Gastrocnemius medialis (tissue), 4 donors: ENCODE data around the gene CACUL1. TPM values are rescaled to one million over a fixed set of nuclear protein-coding genes. Genes with fewer than 3 reads are reported as not detected.

Experiments
- ATAC-seq, 2 donors: fragments of 150-250 bp; one replicate each; pipeline ENCODE4 v1.9.1; 2016
- DNase-seq, 2 donors: peaks; one replicate each; pipeline ENCODE4 v3.0.0-alpha.2; 2019
- H3K27ac ChIP-seq, 4 donors: fragments of 200-600 bp; sonication (generic); 1 replicate in 1 of 4; 2 replicates in 3 of 4; pipeline ENCODE4 v1.5.1; 2016 to 2018; ENCODE audit warnings: mild to moderate bottlenecking in 2 of 4, moderate library complexity in 1 of 4
- H3K27me3 ChIP-seq, 3 donors: fragments of 200-600 bp; sonication (generic) in 2 of 3; 1 replicate in 1 of 3; 2 replicates in 2 of 3; pipeline versions ENCODE4 v1.5.1 to v1.6.0; 2016 to 2019; ENCODE audit warnings: mild to moderate bottlenecking in 1 of 3, moderate library complexity in 1 of 3
- H3K36me3 ChIP-seq, 2 donors: fragments of 200-600 bp; sonication (generic) in 1 of 2; one replicate each; pipeline ENCODE4 v1.5.1; 2017 to 2018
- H3K4me1 ChIP-seq, 2 donors: fragments of 200-600 bp; sonication (generic) in 1 of 2; one replicate each; pipeline ENCODE4 v1.5.1; 2016 to 2017; ENCODE audit warnings: mild to moderate bottlenecking in 2 of 2
- H3K4me3 ChIP-seq, 4 donors: fragments of 200-600 bp; sonication (generic) in 3 of 4; 1 replicate in 1 of 4; 2 replicates in 3 of 4; pipeline ENCODE4 v1.5.1; 2016 to 2019; ENCODE audit warnings: mild to moderate bottlenecking in 2 of 4
- H3K9me3 ChIP-seq, 3 donors: fragments of 200-600 bp; sonication (generic) in 2 of 3; 1 replicate in 1 of 3; 2 replicates in 2 of 3; pipeline ENCODE4 v1.5.1; 2016 to 2019
- CTCF ChIP-seq, 5 experiments: fragments of 450-650 bp in 3 of 5; fragments of 200-600 bp in 2 of 5; sonication (generic) in 2 of 5; IDR thresholded peaks in 4 of 5; conservative IDR thresholded peaks in 1 of 5; 1 replicate in 4 of 5; 2 replicates in 1 of 5; pipeline ENCODE4 v1.5.1; 2016 to 2019; ENCODE audit warnings: antibody characterized with exemption in 5 of 5, mild to moderate bottlenecking in 3 of 5, moderate library complexity in 3 of 5
- POLR2A ChIP-seq, 2 donors: fragments of 450-650 bp; IDR thresholded peaks; one replicate each; pipeline ENCODE4 v1.6.1; 2017; ENCODE audit warnings: antibody characterized with exemption in 2 of 2, mild to moderate bottlenecking in 2 of 2, moderate library complexity in 2 of 2
- in situ Hi-C, 4 donors: fragments of 200-750 bp; cut with MboI; loops; one replicate each; pipeline versions ENCODE4 v1.15.0 to v1.8.0; 2017; ENCODE audit warnings: low sequenced_read_pairs in 4 of 4
- intact Hi-C: fragments of 100-400 bp; cut with DNase I; formaldehyde crosslinking; loops from one replicate; pipeline ENCODE4 v1.15.1; 2023; ENCODE audit warnings: low total_unique reads
- total RNA-seq, 4 donors: library from RNA; depleted of rRNA; stranded (reverse); fragments of >200 nt; gene quantifications; one replicate each; pipeline versions ENCODE4 v1.1.0 to v1.2.3, GENCODE V29; 2016

Gene CACUL1
- total RNA-seq, 4 donors from 2014 or later, result 28.5 to 59.5 (median 38.2) TPM

GRCh38 chr10:118626953-118627352 lies 127.8 kb downstream of the CACUL1 start:
- intact Hi-C loops, result no loop called here

More at GRCh38 chr10:118626953-118627352, 127.8 kb downstream of the CACUL1 start:
- TF ChIP-seq CTCF (IDR thresholded peaks at IDR 0.05 in 4 of 5, conservative IDR thresholded peaks at IDR 0.05 in 1 of 5) (no peak), POLR2A (IDR thresholded peaks at IDR 0.05) (no peak)
- H3K36me3 ChIP-seq, result no peaks in the 10 kb centered on the region
- H3K27me3 ChIP-seq, result peaks cover 0 to 2% (median 0%) of the 10 kb centered on the region in 3 donors
- in situ Hi-C loops, result no loop called here
- no peak overlapping the region for H3K4me3 ChIP-seq
- DNase-seq (no peak), ATAC-seq (no peak)
- no peaks in the 10 kb centered on the region for H3K4me1 ChIP-seq
- H3K27ac ChIP-seq, result no peak overlapping the region
- no peaks in the 10 kb centered on the region for H3K9me3 ChIP-seq

Other genes with a start within 250 kb of the CACUL1 start
- gene PRLHR, start 159.3 kb downstream of the CACUL1 start, total RNA-seq, result not detected